Uterus (tissue), 4 donors: ENCODE results near the gene HMGCS2. TPM values are rescaled to one million over a fixed set of nuclear protein-coding genes. Genes with fewer than 3 reads are reported as not detected.
"Not testable (repeated sequence)": the region's sequence is repeated elsewhere in the genome, so short reads cannot be mapped to it uniquely, and the experiment has no call there.

ENCODE experiments used
- DNase-seq, 2 donors: peaks; one replicate each; pipeline ENCODE4 v3.0.0-alpha.2; 2019 to 2020
- H3K27ac ChIP-seq, 2 donors: fragments of 200-600 bp; sonication (generic); 1 replicate in 1 of 2; 2 replicates in 1 of 2; pipeline ENCODE4 v1.5.1; 2016 to 2018
- H3K27me3 ChIP-seq, 2 donors: fragments of 200-600 bp; sonication (generic); one replicate each; pipeline ENCODE4 v1.5.1; 2018 to 2019; ENCODE audit warnings: control low read depth in 1 of 2
- H3K36me3 ChIP-seq, 2 donors: fragments of 200-600 bp; sonication (generic); one replicate each; pipeline ENCODE4 v1.5.1; 2019; ENCODE audit warnings: control low read depth in 1 of 2
- H3K4me1 ChIP-seq, 2 donors: fragments of 200-600 bp; sonication (generic); one replicate each; pipeline ENCODE4 v1.5.1; 2018 to 2019; ENCODE audit warnings: control low read depth in 1 of 2
- H3K4me3 ChIP-seq, 2 donors: fragments of 200-600 bp; sonication (generic); 1 replicate in 1 of 2; 2 replicates in 1 of 2; pipeline ENCODE4 v1.5.1; 2018 to 2019; ENCODE audit warnings: mild to moderate bottlenecking in 1 of 2
- H3K9me3 ChIP-seq, 2 donors: fragments of 200-600 bp; sonication (generic); one replicate each; pipeline ENCODE4 v1.5.1; 2019; ENCODE audit warnings: control low read depth in 1 of 2
- CTCF ChIP-seq, 4 experiments: fragments of 200-600 bp in 2 of 4; fragments of 450-650 bp in 2 of 4; sonication (generic) in 2 of 4; IDR thresholded peaks; one replicate each; pipeline ENCODE4 v1.5.1; 2016 to 2019; ENCODE audit warnings: antibody characterized with exemption in 4 of 4, mild to moderate bottlenecking in 2 of 4, moderate library complexity in 1 of 4
- POLR2A ChIP-seq, 2 donors: fragments of 450-650 bp; IDR thresholded peaks; one replicate each; pipeline ENCODE4 v1.6.1; 2016; ENCODE audit warnings: antibody characterized with exemption in 2 of 2, mild to moderate bottlenecking in 1 of 2, moderate library complexity in 1 of 2
- intact Hi-C: fragments of 100-400 bp; cut with DNase I; formaldehyde crosslinking; loops from one replicate; pipeline ENCODE4 v1.15.1; 2023; ENCODE audit warnings: low total_unique reads
- total RNA-seq, 4 donors: library from RNA; depleted of rRNA in 3 of 4; stranded (reverse); fragments of >200 nt in 3 of 4; gene quantifications; one replicate each; pipeline versions ENCODE4 v1.1.0 to v1.2.4, GENCODE V29; 2014 to 2023
- donor health status: DM: yes; HTN: yes; CAD: no.

The HMGCS2 gene
- total RNA-seq, 4 donors from 2014 or later = 0.29 TPM; not detected in 3

GRCh38 chr1:119712342-119713038 lies 56.2 kb downstream of the HMGCS2 start:
- peak overlapping the region; percentile 70 to 77 for H3K27ac ChIP-seq
- TF ChIP-seq POLR2A (IDR thresholded peaks at IDR 0.05) (no peak), CTCF (IDR thresholded peaks at IDR 0.05) (no peak)
- no peaks in the 10 kb centered on the region for H3K9me3 ChIP-seq
- no peaks in the 10 kb centered on the region for H3K36me3 ChIP-seq
- H3K27me3 ChIP-seq = no peaks in the 10 kb centered on the region
- intact Hi-C loops = no loop called here
- H3K4me1 ChIP-seq = no peaks in the 10 kb centered on the region
- DNase-seq = peak; percentile 82 to 86
- peak overlapping the region; percentile 59 to 63 for H3K4me3 ChIP-seq

GRCh38 chr1:119711804-119712341 lies 56.8 kb downstream of the HMGCS2 start, which contains the start of gene PHGDH:
TSS of gene PHGDH (plus strand) at chr1:119711934. CDS start at chr1:119712023, 89 bp downstream.
- TF ChIP-seq CTCF (IDR thresholded peaks at IDR 0.05) (no peak), POLR2A (IDR thresholded peaks at IDR 0.05) (peak in 1 of 2 donors; percentile 40)

GRCh38 chr1:119711356-119711803 lies 57.3 kb downstream of the HMGCS2 start:
- Histone ChIP-seq H3K4me3 (peak overlapping the region; percentile 59 to 63), H3K27ac (peak overlapping the region in 1 of 2 donors; percentile 77)
- intact Hi-C loops, H3K36me3 ChIP-seq, DNase-seq, H3K9me3 ChIP-seq, H3K4me1 ChIP-seq, H3K27me3 ChIP-seq: not testable (repeated sequence)

More at GRCh38 chr1:119711804-119712341, 56.8 kb downstream of the HMGCS2 start, which contains the start of gene PHGDH:
- no peaks in the 10 kb centered on the region for H3K9me3 ChIP-seq
- no peaks in the 10 kb centered on the region for H3K4me1 ChIP-seq
- peak within 1 kb of the TSS; percentile 59 to 63 for H3K4me3 ChIP-seq
- H3K27me3 ChIP-seq = no peaks in the 10 kb centered on the region
- intact Hi-C loops = no loop called here
- H3K36me3 ChIP-seq = no peaks in the 10 kb centered on the region
- H3K27ac ChIP-seq = peak within 1 kb of the TSS; percentile 70 to 77
- peak; percentile 74 to 76 for DNase-seq

GRCh38 chr1:119706599-119706998 lies 62.1 kb downstream of the HMGCS2 start:
- H3K9me3 ChIP-seq, DNase-seq, H3K27ac ChIP-seq, H3K4me3 ChIP-seq, H3K36me3 ChIP-seq, H3K4me1 ChIP-seq, H3K27me3 ChIP-seq, intact Hi-C loops: not testable (repeated sequence)

GRCh38 chr1:119703666-119704450 lies 64.8 kb downstream of the HMGCS2 start:
- Histone ChIP-seq H3K27ac (no peak overlapping the region), H3K27me3 (no peaks in the 10 kb centered on the region), H3K4me1 (no peaks in the 10 kb centered on the region), H3K9me3 (no peaks in the 10 kb centered on the region), H3K4me3 (no peak overlapping the region), H3K36me3 (no peaks in the 10 kb centered on the region)
- intact Hi-C loops = no loop called here
- TF ChIP-seq CTCF (IDR thresholded peaks at IDR 0.05) (no peak), POLR2A (IDR thresholded peaks at IDR 0.05) (no peak)
- no peak for DNase-seq

- no peaks in the 10 kb centered on the region for H3K27me3 ChIP-seq
- no peak overlapping the region for H3K4me3 ChIP-seq
- no peak for DNase-seq
- intact Hi-C loops = no loop called here
- no peaks in the 10 kb centered on the region for H3K4me1 ChIP-seq
- H3K36me3 ChIP-seq = no peaks in the 10 kb centered on the region
- H3K9me3 ChIP-seq = no peaks in the 10 kb centered on the region
- H3K27ac ChIP-seq = no peak overlapping the region
- TF ChIP-seq POLR2A (IDR thresholded peaks at IDR 0.05) = no peak
These were observed 66.3 kb downstream of the HMGCS2 start for GRCh38 chr1:119702384-119702783.
